Measurements from ENCODE around the gene TEX101. TPM values are rescaled to one million over a fixed set of nuclear protein-coding genes. Genes with fewer than 3 reads are reported as not detected.
A peak's percentile ranks its signal among the peaks of the same experiment; 100 is the strongest.

The TEX101 gene
- total RNA-seq, 4 donors from 2014 or later, result not detected

GRCh38 chr19:43455321-43456113 is 40.8 kb downstream of the TEX101 start:
- DNase-seq (ENCODE audit: low spot score in 2 of 2), result no peak
- H3K4me1 ChIP-seq, result peaks cover 15% of the 10 kb centered on the region
- H3K9me3 ChIP-seq, result no peaks in the 10 kb centered on the region
- H3K36me3 ChIP-seq, result no peaks in the 10 kb centered on the region
- H3K4me3 ChIP-seq, result no peak overlapping the region
- peak overlapping the region; percentile 34 for H3K27ac ChIP-seq
- WGBS, result 37% methylated on average over 10 of the region's 10 CpGs
- no peaks in the 10 kb centered on the region for H3K27me3 ChIP-seq
- TF ChIP-seq POLR2A (IDR thresholded peaks at IDR 0.05) (no peak), POLR2AphosphoS5 (IDR thresholded peaks at IDR 0.05) (no peak), EP300 (IDR thresholded peaks at IDR 0.05) (no peak)
- TF ChIP-seq, protein P1, sequence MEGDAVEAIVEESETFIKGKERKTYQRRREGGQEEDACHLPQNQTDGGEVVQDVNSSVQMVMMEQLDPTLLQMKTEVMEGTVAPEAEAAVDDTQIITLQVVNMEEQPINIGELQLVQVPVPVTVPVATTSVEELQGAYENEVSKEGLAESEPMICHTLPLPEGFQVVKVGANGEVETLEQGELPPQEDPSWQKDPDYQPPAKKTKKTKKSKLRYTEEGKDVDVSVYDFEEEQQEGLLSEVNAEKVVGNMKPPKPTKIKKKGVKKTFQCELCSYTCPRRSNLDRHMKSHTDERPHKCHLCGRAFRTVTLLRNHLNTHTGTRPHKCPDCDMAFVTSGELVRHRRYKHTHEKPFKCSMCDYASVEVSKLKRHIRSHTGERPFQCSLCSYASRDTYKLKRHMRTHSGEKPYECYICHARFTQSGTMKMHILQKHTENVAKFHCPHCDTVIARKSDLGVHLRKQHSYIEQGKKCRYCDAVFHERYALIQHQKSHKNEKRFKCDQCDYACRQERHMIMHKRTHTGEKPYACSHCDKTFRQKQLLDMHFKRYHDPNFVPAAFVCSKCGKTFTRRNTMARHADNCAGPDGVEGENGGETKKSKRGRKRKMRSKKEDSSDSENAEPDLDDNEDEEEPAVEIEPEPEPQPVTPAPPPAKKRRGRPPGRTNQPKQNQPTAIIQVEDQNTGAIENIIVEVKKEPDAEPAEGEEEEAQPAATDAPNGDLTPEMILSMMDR (IDR thresholded peaks at IDR 0.05), result no peak

DNA sequence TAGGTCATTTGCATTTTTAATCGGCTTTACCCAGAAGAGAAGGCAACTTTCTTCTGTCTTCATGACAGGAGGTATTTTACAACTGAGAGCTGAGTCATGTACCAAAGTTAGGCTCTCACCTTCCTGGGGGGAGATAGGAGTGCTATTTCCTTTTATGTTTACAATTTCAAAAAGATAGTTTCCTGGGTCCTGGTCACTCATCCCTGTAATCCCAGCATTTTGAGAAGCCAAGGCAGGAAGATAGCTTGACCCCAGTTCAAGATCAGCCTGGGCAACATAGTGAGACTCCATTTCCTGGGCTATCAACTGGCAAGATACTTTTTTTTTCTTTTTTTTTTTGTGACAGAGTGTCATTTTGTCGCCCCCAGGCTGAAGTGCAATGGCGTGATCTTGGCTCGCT is 43.1 kb downstream of the TEX101 start:
- no peaks in the 10 kb centered on the region for H3K27me3 ChIP-seq
- H3K9me3 ChIP-seq, result no peaks in the 10 kb centered on the region
- no peak for DNase-seq (ENCODE audit: low spot score in 2 of 2)
- H3K4me3 ChIP-seq, result no peak overlapping the region
- no peak overlapping the region for H3K27ac ChIP-seq
- TF ChIP-seq EP300 (IDR thresholded peaks at IDR 0.05) (no peak), POLR2AphosphoS5 (IDR thresholded peaks at IDR 0.05) (no peak), POLR2A (IDR thresholded peaks at IDR 0.05) (no peak)
- TF ChIP-seq, protein P1 (IDR thresholded peaks at IDR 0.05), result no peak
- WGBS, result 74% methylated on average over 4 of the region's 4 CpGs
- peaks cover 22% of the 10 kb centered on the region for H3K4me1 ChIP-seq
- H3K36me3 ChIP-seq, result peaks cover 9% of the 10 kb centered on the region

DNA sequence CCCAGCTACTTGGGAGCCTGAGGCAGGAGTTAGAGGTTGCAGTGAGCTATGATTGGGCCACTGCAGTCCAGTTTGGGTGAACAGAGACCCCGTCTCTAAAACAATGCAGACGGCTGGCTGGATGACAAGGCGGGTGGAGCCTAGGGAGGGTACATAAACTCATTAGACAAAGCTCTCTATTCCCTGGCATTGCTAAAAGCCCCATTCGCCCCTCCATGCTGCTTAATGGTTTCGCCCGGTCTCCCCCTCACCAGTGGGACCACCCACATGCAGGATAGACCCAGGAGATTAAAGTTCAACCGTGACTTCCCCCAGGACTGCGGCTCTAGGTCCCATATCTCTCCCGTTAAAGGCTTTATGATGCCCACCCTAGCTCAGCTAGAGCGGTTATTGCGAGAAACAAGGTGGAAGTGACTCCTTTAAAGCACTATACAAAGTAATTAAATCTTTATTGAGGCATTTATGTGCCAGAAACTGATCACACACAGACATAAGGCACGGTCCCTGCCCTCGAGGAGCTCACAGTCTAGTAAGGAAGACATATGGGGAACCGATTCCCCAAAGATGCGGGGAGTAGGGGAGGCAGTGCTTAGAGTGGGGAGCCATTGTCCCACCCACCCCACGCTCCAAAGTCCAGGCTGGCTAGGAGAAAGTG is 45.8 kb downstream of the TEX101 start:
- H3K27ac ChIP-seq, result no peak overlapping the region
- peaks cover 9% of the 10 kb centered on the region for H3K36me3 ChIP-seq
- no peaks in the 10 kb centered on the region for H3K27me3 ChIP-seq
- 85% methylated on average over 16 of the region's 16 CpGs for WGBS
- no peaks in the 10 kb centered on the region for H3K9me3 ChIP-seq
- no peak overlapping the region for H3K4me3 ChIP-seq
- TF ChIP-seq, protein P1 (IDR thresholded peaks at IDR 0.05), result no peak
- TF ChIP-seq POLR2AphosphoS5 (IDR thresholded peaks at IDR 0.05) (no peak), POLR2A (IDR thresholded peaks at IDR 0.05) (no peak), EP300 (IDR thresholded peaks at IDR 0.05) (no peak)
- no peak for DNase-seq (ENCODE audit: low spot score in 2 of 2)
- H3K4me1 ChIP-seq, result peaks cover 32% of the 10 kb centered on the region

DNA sequence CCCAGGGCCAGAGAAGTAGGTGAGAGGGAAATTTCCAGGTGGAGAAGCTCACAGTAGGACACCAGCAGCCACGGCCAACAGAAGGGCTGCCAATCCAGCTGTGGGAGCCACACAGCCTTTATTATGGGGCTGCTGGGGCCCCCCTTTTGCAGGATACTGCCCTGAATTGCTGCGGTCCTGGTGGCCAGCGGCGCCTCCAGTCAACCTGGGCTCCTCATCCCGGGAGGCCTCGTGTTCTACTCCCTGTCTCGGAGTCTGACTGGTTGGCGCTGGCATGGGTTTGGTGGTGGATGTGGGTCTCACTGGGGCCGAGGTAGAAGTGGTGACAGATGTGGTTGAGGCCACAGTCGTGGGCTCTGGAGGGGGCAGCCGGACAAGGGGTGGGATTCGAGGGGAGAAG is 46.6 kb downstream of the TEX101 start:
- no peak overlapping the region for H3K27ac ChIP-seq
- TF ChIP-seq POLR2A (IDR thresholded peaks at IDR 0.05), result no peak
- TF ChIP-seq POLR2AphosphoS5 (IDR thresholded peaks at IDR 0.05), result no peak
- TF ChIP-seq, protein P1 (IDR thresholded peaks at IDR 0.05), result no peak
- H3K9me3 ChIP-seq, result no peaks in the 10 kb centered on the region
- peaks cover 9% of the 10 kb centered on the region for H3K36me3 ChIP-seq
- no peak overlapping the region for H3K4me3 ChIP-seq
- peaks cover 39% of the 10 kb centered on the region for H3K4me1 ChIP-seq
- DNase-seq (ENCODE audit: low spot score in 2 of 2), result no peak
- WGBS, result 84% methylated on average over 6 of the region's 12 CpGs
- no peaks in the 10 kb centered on the region for H3K27me3 ChIP-seq

DNA sequence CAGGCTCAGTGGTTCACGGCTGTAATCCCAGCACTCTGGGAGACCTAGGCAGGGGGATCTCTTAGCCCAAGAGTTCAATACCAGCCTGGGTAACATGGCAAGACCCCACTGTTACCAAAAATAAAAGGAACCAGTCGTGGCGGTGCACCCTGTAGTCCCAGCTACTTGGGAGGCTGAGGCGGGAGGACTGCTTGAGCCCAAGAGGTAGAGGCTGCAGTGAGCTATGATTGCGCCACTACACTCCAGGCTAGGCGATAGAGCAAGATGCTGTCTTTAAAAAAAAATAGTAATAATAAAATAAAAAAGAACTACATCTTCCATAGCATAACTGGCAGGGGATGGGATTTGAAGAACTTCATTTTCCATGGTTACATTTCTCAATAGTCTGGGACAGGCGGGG is 47.7 kb downstream of the TEX101 start:
- Histone ChIP-seq H3K4me1 (peaks cover 46% of the 10 kb centered on the region), H3K27ac (peak overlapping the region; percentile 88), H3K4me3 (peak overlapping the region; percentile 56), H3K27me3 (no peaks in the 10 kb centered on the region), H3K36me3 (peaks cover 9% of the 10 kb centered on the region), H3K9me3 (no peaks in the 10 kb centered on the region)
- no peak for DNase-seq (ENCODE audit: low spot score in 2 of 2)
- TF ChIP-seq POLR2AphosphoS5 (IDR thresholded peaks at IDR 0.05) (no peak), POLR2A (IDR thresholded peaks at IDR 0.05) (no peak), EP300 (IDR thresholded peaks at IDR 0.05) (no peak)
- TF ChIP-seq, protein P1 (IDR thresholded peaks at IDR 0.05), result no peak
- 91% methylated on average over 7 of the region's 7 CpGs for WGBS
